ENCODE measurements around the gene SCRN1. TPM values are rescaled to one million over a fixed set of nuclear protein-coding genes. Genes with fewer than 3 reads are reported as not detected.

The SCRN1 gene
- total RNA-seq, 2 donors from 2014 or later = 33.8 to 99.8 TPM

- no peaks in the 10 kb centered on the region for H3K36me3 ChIP-seq
- H3K9me3 ChIP-seq = no peaks in the 10 kb centered on the region
- DNase-seq (ENCODE audit: low spot score) = no peak
- H3K4me1 ChIP-seq (replicated peaks) = no peaks in the 10 kb centered on the region
- no peak overlapping the region for H3K27ac ChIP-seq
- H3K27me3 ChIP-seq (replicated peaks; ENCODE audit: insufficient read depth) = no peaks in the 10 kb centered on the region
- no peak overlapping the region for H3K4me3 ChIP-seq
- intact Hi-C loops (cut with DNase I) = no loop called here
- TF ChIP-seq POLR2A (IDR thresholded peaks at IDR 0.05) (no peak), POLR2AphosphoS5 (IDR thresholded peaks at IDR 0.05) (no peak), CTCF (IDR thresholded peaks at IDR 0.05) (no peak)
These were observed 8.9 kb upstream of the SCRN1 start for GRCh38 chr7:29998489-29998888.

- intact Hi-C loops (cut with DNase I) = no loop called here
- DNase-seq (ENCODE audit: low spot score) = no peak
- TF ChIP-seq CTCF (IDR thresholded peaks at IDR 0.05) (no peak), POLR2A (IDR thresholded peaks at IDR 0.05) (no peak), POLR2AphosphoS5 (IDR thresholded peaks at IDR 0.05) (no peak)
- H3K27ac ChIP-seq = no peak overlapping the region
- no peaks in the 10 kb centered on the region for H3K36me3 ChIP-seq
- no peaks in the 10 kb centered on the region for H3K4me1 ChIP-seq (replicated peaks)
- no peak overlapping the region for H3K4me3 ChIP-seq
- H3K9me3 ChIP-seq = no peaks in the 10 kb centered on the region
- H3K27me3 ChIP-seq (replicated peaks; ENCODE audit: insufficient read depth) = no peaks in the 10 kb centered on the region
These were observed 6.7 kb upstream of the SCRN1 start for GRCh38 chr7:29996321-29996720.

GRCh38 chr7:29995652-29996051, 6.1 kb upstream of the SCRN1 start:
- no peaks in the 10 kb centered on the region for H3K36me3 ChIP-seq
- no peaks in the 10 kb centered on the region for H3K4me1 ChIP-seq (replicated peaks)
- no peak overlapping the region for H3K4me3 ChIP-seq
- no peaks in the 10 kb centered on the region for H3K9me3 ChIP-seq
- no peak overlapping the region for H3K27ac ChIP-seq
- no peaks in the 10 kb centered on the region for H3K27me3 ChIP-seq (replicated peaks; ENCODE audit: insufficient read depth)
- DNase-seq (ENCODE audit: low spot score) = no peak
- intact Hi-C loops (cut with DNase I) = no loop called here
- TF ChIP-seq POLR2AphosphoS5 (IDR thresholded peaks at IDR 0.05) (no peak), POLR2A (IDR thresholded peaks at IDR 0.05) (no peak), CTCF (IDR thresholded peaks at IDR 0.05) (no peak)

GRCh38 chr7:29993140-29993539, 3.5 kb upstream of the SCRN1 start:
- Histone ChIP-seq H3K27me3 (replicated peaks; ENCODE audit: insufficient read depth) (no peaks in the 10 kb centered on the region), H3K4me1 (replicated peaks) (no peaks in the 10 kb centered on the region), H3K27ac (no peak overlapping the region), H3K4me3 (no peak overlapping the region), H3K9me3 (no peaks in the 10 kb centered on the region), H3K36me3 (no peaks in the 10 kb centered on the region)
- intact Hi-C loops (cut with DNase I) = no loop called here
- no peak for DNase-seq (ENCODE audit: low spot score)
- TF ChIP-seq CTCF (IDR thresholded peaks at IDR 0.05) (no peak), POLR2AphosphoS5 (IDR thresholded peaks at IDR 0.05) (no peak), POLR2A (IDR thresholded peaks at IDR 0.05) (no peak)
- WGBS = 97% methylated on average over 4 of the region's 4 CpGs

GRCh38 chr7:29991937-29992336, 2.3 kb upstream of the SCRN1 start:
- Histone ChIP-seq H3K4me3 (no peak overlapping the region), H3K4me1 (replicated peaks) (no peaks in the 10 kb centered on the region), H3K27me3 (replicated peaks; ENCODE audit: insufficient read depth) (no peaks in the 10 kb centered on the region), H3K27ac (no peak overlapping the region), H3K9me3 (no peaks in the 10 kb centered on the region), H3K36me3 (no peaks in the 10 kb centered on the region)
- intact Hi-C loops (cut with DNase I) = no loop called here
- WGBS = 96% methylated on average over 5 of the region's 5 CpGs
- no peak for DNase-seq (ENCODE audit: low spot score)
- no peak for TF ChIP-seq POLR2AphosphoS5 (IDR thresholded peaks at IDR 0.05)
- TF ChIP-seq POLR2A (IDR thresholded peaks at IDR 0.05) = no peak
- no peak for TF ChIP-seq CTCF (IDR thresholded peaks at IDR 0.05)

All from prostate gland (tissue), 2 donors.